ENCODE results near the gene NUDT21.
"Not testable (repeated sequence)": the region's sequence is repeated elsewhere in the genome, so short reads cannot be mapped to it uniquely, and the experiment has no call there.

NUDT21 gene

GRCh38 chr16:56380778-56381485 lies 70.2 kb downstream of the NUDT21 start:
- not testable (repeated sequence) for DNase-seq (ENCODE audit: low read depth in 2 of 3, low spot score in 1 of 3)

Measured in stimulated activated CD4-positive, alpha-beta T cell treated with anti-CD3 and anti-CD28 coated beads, Interleukin-12 subunit alpha, Interleukin-12 subunit beta, amount 100 ng/mL, for 48 hours (primary cell).